NK-92 treated with Interleukin-12 subunit alpha and Interleukin-12 subunit beta, amount 100 ng/mL, for 24 hours (cell line): Measurements from ENCODE around the gene ERMP1.
"Not testable (repeated sequence)": the region's sequence is repeated elsewhere in the genome, so short reads cannot be mapped to it uniquely, and the experiment has no call there.

Experiments used
- DNase-seq: peaks from one replicate; lab custom pipeline; 2025; lab: John Stamatoyannopoulos, UW

The ERMP1 gene, protein sequence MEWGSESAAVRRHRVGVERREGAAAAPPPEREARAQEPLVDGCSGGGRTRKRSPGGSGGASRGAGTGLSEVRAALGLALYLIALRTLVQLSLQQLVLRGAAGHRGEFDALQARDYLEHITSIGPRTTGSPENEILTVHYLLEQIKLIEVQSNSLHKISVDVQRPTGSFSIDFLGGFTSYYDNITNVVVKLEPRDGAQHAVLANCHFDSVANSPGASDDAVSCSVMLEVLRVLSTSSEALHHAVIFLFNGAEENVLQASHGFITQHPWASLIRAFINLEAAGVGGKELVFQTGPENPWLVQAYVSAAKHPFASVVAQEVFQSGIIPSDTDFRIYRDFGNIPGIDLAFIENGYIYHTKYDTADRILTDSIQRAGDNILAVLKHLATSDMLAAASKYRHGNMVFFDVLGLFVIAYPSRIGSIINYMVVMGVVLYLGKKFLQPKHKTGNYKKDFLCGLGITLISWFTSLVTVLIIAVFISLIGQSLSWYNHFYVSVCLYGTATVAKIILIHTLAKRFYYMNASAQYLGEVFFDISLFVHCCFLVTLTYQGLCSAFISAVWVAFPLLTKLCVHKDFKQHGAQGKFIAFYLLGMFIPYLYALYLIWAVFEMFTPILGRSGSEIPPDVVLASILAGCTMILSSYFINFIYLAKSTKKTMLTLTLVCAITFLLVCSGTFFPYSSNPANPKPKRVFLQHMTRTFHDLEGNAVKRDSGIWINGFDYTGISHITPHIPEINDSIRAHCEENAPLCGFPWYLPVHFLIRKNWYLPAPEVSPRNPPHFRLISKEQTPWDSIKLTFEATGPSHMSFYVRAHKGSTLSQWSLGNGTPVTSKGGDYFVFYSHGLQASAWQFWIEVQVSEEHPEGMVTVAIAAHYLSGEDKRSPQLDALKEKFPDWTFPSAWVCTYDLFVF

DNA sequence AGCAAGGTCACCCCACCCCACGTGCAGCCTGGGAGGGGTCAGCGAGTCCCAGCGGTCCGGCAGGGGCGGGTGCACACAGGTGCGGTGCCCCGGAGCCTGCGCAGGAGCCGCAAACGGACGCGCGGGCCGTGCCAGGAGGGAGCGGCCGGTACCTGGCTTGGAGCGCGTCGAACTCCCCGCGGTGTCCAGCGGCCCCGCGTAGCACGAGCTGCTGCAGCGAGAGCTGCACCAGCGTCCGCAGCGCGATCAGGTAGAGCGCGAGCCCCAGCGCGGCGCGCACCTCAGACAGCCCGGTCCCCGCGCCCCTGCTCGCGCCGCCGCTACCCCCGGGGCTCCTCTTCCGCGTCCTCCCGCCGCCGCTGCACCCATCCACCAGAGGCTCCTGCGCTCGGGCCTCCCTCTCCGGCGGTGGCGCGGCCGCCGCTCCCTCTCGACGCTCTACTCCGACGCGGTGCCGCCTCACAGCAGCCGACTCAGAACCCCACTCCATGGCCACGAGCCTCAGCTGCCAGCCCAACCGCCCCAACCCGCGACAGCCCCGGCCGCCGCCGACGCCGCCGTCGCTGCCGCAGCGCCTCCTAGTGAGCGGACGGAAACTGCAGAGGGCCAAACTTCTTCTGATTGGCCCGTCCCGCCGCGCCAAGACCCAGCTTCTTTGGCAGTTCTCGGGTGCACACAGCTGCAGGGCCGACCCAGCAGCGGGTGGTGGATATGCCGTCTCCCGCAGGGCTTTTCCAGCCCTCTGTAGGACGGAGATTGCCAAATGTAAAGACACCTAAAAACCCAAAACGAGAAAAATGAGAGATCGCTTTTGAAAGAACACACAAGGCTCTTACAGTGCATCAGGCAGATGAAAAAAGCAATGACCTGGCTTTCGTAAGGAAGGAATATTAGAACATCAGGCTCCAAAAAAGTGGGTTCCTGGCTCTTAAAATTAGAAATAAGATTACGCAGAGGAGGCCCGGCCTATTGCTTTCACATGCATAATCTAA is at the start of gene ERMP1:
Gene ERMP1, minus strand, starts transcription at position 580 of the 992 bp plus-strand sequence. Its CDS starts 90 bp downstream, at position 490.
- peak; percentile 84 for DNase-seq

DNA sequence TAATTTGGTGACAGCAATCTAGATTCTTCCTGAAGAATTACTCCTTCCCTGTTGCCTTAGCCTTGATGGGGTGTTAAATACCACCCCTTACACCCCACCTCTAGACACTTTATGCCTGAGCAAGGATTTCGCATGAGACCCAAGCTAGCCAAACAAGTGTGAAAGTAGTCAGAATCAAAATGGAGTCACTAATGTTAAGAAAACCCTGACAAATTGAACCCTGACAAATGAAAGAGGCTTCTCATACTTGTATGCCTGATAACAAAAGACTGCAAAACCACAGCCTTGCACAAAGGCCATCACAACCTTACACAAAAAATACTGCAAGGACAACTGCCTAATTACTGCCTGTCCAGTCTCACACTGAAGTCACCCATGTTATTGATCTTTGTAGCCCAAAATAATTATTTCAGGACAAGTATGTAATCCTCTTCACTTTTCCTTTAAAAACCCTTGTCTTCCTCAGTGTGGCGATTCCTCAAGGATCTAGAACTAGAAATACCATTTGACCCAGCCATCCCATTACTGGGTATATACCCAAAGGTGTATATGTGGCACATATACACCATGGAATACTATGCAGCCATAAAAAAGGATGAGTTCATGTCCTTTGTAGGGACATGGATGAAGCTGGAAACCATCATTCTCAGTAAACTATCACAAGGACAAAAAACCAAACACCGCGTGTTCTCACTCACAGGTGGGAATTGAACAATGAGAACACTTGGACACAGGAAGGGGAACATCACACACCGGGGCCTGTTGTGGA is 49.5 kb upstream of the ERMP1 start:
- DNase-seq: not testable (repeated sequence)

DNA sequence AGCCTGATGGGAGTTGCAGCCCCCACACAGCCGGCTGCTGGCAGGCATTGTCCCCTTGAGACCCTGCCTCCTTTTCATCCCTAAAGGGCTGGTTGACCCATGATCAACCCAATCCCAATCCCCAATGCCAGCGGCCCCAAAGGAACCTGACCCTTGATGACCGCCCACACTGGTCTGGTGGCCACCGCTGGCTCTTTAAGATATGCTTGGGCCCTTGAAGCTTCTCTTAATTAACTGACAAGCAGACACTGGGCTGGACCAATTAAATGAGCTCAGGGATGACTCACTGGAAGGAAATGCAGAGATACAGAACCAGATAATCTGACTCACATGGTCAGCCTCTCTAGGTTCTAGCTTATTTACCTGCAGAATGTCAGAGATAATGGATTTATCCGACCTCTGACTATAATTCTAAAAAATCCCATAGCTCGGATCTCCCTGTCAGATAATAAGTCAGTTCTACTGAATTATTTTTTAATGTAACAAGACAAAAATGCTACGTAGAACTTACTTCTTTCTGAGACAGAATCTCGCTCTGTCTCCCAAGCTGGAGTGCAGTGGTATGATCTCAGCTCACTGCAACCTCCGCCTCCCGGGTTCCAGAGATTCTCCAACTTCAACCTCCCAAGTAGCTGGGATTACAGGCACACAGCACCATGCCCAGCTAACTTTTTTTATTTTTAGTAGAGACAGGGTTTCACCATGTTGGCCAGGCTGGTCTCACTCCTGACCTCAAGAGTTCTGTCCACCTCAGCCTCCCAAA is 46.7 kb upstream of the ERMP1 start:
- DNase-seq: peak; percentile 10

DNA sequence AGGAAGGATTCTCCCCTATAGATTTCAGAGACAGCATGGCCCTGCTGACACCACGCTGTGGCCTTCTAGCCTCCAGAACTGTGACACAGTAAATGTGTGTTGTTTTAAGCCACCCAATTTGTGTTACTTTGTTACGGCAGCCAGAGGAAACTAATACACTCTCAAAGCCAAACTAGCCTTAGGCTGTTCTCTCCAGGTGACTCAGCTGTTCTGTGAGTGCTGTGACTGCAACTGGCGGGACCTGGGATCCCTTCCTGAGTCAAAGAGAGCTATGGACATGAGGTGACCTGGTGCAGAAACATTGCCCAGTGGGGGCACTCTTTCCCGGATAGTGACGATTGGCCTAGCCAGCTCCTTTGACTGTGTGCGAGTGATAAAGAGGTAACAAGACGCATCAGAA is 43.8 kb upstream of the ERMP1 start:
- DNase-seq: no peak

DNA sequence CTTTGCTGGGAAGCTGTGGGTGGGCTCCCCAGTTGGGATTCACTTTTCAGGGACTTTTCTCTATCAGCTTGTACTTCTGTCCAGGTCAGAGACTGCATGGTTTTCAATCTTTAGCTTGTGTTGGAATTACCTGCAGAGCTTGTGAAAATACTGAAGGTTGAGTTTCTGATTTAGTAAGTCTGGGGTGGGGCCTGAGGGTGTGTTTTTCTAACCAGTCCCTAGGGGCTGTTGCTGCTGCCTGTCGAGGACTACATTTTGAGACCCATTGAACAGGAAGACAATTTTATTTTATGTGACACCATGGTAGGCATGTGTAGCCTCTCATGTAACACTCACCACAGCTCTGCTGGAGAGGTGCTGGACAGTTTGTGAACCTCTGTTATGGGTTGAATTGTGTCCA is 43.1 kb upstream of the ERMP1 start:
- no peak for DNase-seq

DNA sequence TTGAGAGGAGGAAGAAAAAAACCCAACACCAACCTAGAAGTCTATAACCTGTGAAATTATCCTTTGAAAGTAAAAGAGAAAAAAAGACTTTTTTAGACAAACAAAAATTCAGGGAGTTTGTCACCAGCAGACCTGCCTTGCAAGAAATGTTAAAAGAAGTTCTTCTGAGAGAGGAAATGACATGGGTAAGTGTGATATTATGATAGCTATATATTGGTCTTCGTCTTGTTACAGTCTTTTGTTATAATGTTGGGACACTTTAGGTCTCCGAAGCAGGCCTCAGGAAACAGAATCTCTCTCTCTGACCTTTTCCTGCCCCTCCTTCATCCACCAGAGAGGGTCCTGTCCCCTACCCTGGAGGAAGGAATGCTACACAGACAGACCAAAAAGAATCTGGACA is 41.1 kb upstream of the ERMP1 start:
- DNase-seq: no peak

DNA sequence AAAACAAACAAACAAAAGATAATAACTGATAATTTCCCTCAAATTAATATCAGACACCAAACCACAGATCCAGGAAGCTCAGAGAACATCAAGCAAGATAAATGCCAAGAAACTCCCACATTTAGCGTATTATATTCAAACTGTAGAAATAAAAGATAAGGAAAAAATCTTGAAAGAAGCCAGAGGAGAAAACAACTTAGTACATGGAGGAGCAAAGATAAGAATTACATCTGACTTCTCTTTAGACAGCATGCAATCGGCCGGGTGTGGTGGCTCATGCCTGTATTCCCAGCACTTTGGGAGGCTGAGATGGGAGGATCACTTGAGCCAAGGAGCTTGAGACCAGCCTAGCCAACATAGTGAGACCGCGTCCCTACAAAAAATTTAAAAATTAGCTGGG is 40.5 kb upstream of the ERMP1 start:
- no peak for DNase-seq

DNA sequence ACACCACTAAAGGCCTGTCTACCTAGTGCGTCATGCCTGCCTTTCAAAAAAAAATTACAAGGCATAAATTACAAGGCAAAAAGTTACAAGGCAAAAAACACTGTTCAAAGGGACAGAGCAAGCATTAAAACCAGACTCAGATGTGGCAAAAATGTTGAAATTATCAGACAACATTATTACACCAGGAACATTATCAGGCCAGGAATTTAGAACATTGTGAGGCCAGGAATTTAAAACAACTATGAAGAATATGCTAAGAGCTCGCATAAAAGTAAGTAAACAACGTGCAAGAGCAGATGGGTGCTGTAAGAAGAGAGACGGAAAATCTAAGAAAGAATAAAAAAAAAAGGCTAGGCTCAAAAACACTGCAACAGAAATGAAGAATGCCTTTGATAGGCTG is 39.6 kb upstream of the ERMP1 start:
- no peak for DNase-seq

DNA sequence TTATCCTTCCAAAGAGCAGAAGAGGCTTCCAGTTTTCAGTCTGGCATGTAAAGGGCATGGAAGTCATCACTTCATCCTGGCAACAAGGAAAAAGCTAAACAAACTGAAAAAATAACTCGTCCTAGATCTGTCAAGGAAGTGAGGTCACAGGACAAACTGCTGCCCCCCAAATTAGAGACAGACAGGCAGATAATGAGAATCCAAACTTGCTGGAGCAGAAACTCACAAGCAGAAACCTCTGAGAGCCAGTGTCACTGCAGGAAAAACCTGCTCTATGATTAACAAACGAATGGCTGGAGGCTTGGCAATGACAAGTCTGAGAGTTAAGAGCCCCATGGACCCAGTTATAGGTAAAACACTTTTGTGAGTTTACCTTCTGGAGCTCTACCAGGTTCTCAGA is 38.9 kb upstream of the ERMP1 start:
- no peak for DNase-seq

DNA sequence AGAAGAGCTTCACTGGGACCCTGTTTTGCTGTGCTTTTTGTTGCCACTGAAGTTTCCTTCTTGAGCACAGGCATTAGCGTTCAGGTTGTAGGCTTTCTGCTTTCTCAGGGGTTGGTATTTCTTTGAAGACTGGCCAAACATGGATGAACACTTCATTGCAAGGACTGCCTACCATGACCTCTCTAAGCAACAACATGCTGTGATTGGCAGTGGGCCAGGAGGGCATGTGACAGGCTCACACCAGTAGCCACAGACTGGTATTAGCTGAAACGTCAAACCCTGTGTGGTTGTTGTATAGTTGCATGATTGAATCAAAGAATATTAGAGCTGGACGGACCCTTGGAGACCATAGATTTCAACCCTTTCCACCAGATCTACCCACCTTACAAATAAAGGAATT is 37.8 kb upstream of the ERMP1 start:
- DNase-seq: no peak

DNA sequence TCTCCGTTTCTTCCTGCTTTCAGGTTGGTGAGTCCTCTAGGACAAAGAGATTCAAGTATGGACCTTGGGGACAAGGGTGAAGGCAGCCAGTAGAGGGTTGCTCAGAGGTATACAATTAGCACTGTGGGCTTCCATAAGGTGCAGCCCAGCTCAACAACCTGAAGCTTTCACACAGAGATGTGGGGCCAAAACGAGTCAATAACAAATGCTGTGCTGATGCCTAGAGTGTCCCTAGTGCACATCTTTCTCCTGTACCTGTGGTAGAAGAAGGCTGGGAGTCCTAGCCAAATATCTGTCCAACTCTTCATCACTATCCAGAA is 37.1 kb upstream of the ERMP1 start:
- DNase-seq: no peak

DNA sequence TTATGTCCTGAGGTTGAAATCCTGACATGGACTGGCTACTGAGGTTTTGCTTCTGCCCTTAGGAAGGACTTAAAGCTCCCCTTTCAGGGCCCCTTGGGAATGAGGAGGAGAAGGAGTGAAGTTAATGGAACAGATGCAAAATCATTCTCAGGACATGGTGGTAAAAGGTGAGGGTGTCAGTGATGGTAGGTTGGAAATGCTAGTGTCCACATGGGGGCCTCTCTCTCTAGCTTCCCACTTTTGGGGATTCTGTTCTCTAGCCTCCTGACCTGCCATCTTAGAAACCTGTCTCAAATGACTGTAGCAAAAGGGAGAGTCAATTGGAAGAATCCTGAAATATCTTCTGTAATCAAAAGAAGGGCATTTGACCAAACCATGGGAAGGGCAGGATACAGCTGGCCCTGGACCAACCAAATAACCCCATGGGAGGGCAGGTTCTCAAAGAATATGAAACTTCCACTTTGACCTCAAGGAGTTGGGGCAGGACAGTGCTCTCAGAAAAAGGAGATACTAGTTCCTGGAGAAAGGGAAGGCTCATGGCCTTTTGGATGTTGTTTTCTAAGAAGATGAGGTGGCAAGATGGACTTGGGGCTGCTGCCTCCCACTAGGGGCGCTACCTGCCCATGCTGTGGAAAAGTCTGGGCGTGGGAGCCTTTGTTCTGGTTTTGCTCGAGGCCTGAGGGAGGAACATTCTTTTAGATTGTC is 36.5 kb upstream of the ERMP1 start:
- DNase-seq: no peak

DNA sequence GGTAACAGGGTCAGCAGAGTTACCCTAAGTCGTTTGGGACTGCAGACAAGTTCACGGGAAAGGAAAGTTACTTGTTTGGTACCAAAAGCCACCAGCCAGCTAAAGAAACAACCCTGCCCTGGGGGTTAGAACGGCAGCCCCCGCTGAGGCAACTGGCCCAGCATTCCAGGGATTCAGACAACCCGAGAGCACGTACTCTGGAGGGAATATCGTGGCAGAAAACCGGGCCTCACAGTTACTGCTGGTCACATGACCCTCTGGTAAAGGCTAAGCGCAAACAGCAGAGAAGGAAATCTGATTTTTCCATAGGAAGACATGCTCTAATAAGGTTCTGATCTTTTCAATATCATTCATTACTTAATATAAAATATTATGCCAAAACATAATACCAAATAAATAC is 35.3 kb upstream of the ERMP1 start:
- no peak for DNase-seq

DNA sequence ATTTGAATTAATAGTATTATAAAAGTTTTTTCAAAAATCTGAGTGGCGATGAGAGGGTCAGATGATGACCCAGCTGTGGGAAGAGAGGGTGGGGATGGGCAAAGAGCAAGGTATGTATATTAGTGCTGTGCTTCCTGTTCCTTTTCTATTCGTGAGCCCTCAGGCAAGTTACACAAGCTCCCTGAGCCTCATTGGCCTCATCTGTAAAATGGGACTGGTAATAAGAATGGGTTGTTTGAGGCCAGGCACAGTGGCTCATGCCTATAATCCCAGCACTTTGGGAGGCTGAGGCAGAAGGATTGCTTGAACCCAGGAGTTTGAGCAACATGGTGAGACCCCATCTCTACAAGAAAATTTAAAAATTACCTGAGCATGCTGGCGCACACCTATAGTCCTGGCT is 33.8 kb upstream of the ERMP1 start:
- no peak for DNase-seq

DNA sequence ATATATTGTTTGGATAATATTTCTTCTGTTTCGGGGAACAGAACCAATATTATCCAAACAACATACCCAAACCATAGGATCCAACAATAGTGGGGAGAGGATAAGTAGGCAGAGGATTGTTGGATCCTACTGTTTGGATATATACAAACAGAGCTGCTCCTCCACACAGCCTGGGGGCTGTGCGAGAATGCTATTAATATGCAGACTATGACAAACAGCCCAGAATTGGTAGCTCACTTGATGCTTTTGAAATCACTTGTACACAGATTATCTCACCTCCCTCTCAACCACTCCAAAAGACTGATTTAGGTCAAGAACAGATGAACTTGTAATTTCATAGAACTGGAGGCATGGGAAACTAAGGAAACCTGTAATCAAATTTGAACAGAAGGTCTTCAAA is 33.4 kb upstream of the ERMP1 start:
- DNase-seq: no peak

DNA sequence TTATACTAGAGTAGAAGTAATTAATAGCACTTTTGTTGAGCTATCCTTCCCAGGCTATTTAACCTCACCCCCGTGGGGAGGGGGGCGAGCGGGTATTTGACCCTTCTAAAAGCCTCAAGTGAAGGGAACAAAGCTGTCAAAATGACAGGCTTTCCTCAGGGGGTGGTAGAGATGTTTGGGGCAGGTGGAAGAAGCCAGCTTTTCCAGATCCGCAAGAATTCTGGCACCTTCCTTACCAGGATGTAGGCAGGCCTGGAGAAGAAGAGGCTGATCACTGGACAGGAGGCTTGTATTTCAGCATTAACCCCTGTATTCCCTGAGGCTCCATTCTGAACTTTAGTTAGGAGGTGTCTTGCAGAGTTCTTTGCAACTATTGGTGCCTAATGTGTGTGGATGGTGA is 31.5 kb upstream of the ERMP1 start:
- no peak for DNase-seq

DNA sequence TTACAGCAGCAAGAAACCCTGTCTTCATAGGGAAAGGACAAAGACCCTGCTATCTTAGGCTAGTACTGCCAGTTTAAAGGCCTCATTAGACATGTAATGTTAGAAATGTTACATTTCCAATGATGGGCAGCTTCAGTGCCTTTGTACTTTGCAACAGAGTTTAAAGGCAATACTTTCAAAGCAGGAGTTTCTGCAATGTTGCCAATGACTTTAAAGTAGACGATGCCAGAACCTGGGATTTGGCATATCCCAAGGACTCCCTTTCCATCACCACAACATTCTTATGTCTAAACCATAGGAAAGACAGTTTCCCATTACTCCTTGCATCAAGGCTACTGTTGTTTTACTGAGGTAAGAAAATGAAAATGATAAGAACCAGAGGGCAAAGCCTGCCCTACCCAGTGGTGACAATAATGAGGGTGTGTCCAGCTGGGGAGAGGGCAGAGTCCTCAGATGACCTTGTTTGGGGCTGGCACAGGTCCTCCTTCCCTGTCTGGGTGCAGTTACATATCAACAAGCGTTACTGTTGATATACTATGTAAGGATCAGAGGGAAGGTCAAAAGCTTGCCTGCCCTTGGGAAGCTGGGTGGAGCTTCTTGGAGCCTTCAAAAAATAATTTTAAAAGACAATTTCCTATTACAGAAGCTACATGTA is 30.3 kb upstream of the ERMP1 start:
- DNase-seq: no peak

DNA sequence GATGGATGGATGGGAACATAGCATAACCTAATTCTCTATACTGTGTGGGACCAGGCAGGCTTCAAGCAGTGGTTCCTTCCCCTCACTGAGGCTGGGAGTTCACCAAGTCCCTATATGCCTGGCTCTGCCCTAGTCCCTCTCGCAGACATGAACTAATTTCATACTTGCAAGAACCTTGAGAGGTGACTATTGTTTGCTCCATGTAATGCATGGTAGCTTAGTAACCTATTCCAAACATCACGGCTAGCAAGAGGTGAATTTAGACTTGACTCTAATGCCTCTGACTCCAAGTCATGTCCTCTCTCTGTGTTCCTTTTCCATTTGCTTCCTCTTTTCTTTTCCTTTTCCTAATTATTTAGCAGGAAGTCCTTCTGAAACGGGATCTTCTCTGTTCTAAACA is 25.9 kb upstream of the ERMP1 start:
- no peak for DNase-seq

DNA sequence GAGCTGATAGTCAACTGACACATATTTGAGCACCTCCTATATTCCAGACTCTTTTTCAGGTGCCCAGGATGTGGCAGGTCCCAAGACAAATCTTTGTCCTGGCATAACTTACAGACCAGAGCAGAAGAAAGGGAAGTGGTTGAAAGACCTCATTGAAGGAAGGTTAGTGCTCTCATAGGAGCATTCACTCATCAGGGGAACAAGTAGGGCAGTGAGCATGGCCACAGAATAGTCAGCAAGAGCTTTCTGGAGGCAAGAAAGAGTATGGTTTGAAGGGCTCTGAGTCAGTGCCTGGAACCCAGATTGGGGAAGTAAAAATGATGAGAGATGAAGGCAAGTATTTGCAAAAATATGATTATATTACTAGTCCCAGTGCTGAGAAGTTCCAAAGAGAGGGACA is 25.0 kb upstream of the ERMP1 start:
- DNase-seq: no peak
